ENCODE measurements around the gene FUOM. TPM values are rescaled to one million over a fixed set of nuclear protein-coding genes. Genes with fewer than 3 reads are reported as not detected.

The FUOM gene
- total RNA-seq, 1 donor from 2014 or later: 37.2 TPM

DNA sequence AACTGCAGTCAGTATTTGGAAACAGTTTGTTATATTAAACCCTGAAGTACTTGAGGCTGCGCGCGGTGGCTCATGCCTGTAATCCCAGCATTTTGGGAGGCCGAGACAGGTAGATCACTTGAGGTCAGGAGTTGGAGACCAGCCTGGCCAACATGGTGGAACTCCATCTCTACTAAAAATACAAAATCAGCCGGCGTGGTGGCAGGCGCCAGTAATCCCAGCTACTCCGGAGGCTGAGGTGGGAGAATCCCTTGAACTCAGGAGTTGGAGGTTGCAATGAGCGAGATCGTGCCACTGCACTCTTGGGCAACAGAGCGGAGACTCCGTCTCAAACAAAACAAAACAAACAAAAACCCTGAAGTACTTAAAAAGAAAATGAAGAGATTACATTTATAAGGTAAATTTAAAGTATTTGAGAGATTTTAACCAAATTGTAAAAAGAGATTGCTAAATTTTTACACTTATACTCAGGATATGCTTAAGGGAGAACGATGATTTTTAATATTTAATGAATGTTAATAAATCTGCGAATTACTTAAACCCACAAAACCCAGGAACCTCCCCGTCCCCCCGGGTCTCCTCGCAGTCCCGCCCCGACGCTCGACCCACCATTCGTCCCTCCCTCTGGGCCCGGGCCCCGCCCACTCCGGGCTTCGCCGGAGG, 35.7 kb upstream of the FUOM start:
- ATAC-seq (ENCODE audit: low read depth) (no peak), DNase-seq (no peak)
- TF ChIP-seq, protein P1, sequence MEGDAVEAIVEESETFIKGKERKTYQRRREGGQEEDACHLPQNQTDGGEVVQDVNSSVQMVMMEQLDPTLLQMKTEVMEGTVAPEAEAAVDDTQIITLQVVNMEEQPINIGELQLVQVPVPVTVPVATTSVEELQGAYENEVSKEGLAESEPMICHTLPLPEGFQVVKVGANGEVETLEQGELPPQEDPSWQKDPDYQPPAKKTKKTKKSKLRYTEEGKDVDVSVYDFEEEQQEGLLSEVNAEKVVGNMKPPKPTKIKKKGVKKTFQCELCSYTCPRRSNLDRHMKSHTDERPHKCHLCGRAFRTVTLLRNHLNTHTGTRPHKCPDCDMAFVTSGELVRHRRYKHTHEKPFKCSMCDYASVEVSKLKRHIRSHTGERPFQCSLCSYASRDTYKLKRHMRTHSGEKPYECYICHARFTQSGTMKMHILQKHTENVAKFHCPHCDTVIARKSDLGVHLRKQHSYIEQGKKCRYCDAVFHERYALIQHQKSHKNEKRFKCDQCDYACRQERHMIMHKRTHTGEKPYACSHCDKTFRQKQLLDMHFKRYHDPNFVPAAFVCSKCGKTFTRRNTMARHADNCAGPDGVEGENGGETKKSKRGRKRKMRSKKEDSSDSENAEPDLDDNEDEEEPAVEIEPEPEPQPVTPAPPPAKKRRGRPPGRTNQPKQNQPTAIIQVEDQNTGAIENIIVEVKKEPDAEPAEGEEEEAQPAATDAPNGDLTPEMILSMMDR (IDR thresholded peaks at IDR 0.05): no peak
- Mint-ChIP-seq H3K4me3 (peak overlapping the region; percentile 88), H3K36me3 (ENCODE audit: low read depth) (peaks cover 30% of the 10 kb centered on the region), H3K27ac (peak overlapping the region; percentile 70), H3K27me3 (no peaks in the 10 kb centered on the region), H3K4me1 (peaks cover 68% of the 10 kb centered on the region), H3K9me3 (no peaks in the 10 kb centered on the region)
- POLR2A ChIA-PET: interaction anchor here (1.0 to 6.5 kb wide), 7 partner anchors 12 to 36 kb away, joined by 3 to 52 read pairs (median 8); partner anchors contain the start of genes ECHS1, FUOM and PAOX
- CTCF ChIA-PET: no interaction called here
- intact Hi-C loops (cut with micrococcal nuclease): loop anchor here (1.0 to 2.0 kb wide), 6 partner anchors 14 to 127 kb away; partner anchors contain the start of genes ECHS1 and PAOX

DNA sequence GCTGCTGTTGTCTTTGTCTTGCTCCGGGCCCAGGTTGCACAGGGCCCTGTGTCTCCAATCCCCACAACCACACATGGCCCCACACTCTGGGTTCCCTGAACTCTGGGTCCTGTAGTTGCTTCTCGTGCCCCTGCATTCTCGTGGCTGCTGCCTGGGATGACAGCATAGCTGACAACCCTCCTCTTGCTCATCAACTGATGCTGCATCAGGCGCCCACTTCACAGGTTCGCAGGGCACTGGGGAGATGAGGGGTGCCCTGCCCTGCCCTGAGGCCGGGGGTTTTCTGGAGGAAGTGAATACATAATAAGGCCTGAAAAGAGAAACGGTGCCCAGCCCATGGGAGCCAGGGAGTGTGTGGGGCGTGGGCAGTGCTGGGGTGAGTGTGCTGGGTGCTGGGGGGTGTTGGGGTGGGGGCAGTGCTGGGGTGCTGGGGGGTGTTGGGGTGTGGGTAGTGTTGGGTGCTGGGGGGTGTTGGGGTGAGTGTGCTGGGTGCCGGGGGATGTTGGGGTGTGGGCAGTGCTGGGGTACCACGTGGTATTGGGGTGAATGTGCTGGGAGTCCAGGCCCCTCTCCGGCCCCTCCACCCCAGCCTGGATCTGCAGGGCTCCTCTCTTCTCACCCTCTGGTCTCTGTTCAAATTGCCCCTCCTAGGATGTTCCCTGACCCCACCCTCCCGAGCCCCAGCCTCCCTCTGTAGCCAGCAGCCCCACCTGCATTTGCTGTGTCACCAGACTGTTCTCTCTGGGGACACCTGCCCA, 34.1 kb upstream of the FUOM start:
- CTCF ChIA-PET: interaction anchor here (3.0 kb wide), 1 partner anchor 62 kb away, joined by 11 read pairs; no protein-coding TSS in a partner anchor
- TF ChIP-seq, protein P1 (IDR thresholded peaks at IDR 0.05): no peak
- Mint-ChIP-seq H3K36me3 (ENCODE audit: low read depth) (peaks cover 18% of the 10 kb centered on the region), H3K9me3 (no peaks in the 10 kb centered on the region), H3K4me3 (peak overlapping the region; percentile 75), H3K27ac (peak overlapping the region; percentile 85), H3K27me3 (no peaks in the 10 kb centered on the region), H3K4me1 (peaks cover 78% of the 10 kb centered on the region)
- no peak for DNase-seq
- intact Hi-C loops (cut with micrococcal nuclease): no loop called here
- ATAC-seq (ENCODE audit: low read depth): peak; percentile 6
- POLR2A ChIA-PET: interaction anchor here (0.6 to 6.5 kb wide), 6 partner anchors 13 to 114 kb away, joined by 3 to 52 read pairs (median 6); partner anchors contain the start of genes ECHS1 and PAOX

DNA sequence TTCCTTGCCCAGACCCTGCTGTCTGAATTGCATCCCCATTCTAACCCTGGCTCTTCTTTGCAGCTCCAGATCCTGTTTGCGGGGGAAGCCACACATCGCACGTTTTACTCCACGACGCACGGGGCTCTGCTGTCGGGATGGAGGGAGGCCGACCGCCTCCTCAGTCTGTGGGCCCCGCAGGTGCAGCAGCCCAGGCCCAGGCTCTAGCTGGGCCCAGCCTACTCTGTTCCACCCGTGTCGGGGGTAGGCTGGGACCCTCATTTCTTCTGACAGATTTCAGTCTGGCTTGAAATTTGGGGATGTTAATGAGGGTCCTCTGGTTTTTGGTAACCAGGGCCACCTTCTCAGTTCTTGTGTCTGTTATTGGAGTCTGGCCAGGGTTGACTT, 33.4 kb upstream of the FUOM start:
- Mint-ChIP-seq H3K27me3 (no peaks in the 10 kb centered on the region), H3K4me1 (peaks cover 74% of the 10 kb centered on the region), H3K4me3 (peak overlapping the region; percentile 75), H3K9me3 (no peaks in the 10 kb centered on the region), H3K36me3 (ENCODE audit: low read depth) (peaks cover 13% of the 10 kb centered on the region), H3K27ac (peak overlapping the region; percentile 87)
- TF ChIP-seq, protein P1 (IDR thresholded peaks at IDR 0.05): no peak
- DNase-seq: no peak
- no peak for ATAC-seq (ENCODE audit: low read depth)
- ChIA-PET POLR2A (interaction anchor here (0.7 to 6.5 kb wide), 6 partner anchors 12 to 820 kb away, joined by 3 to 52 read pairs (median 4); partner anchors contain the start of genes ECHS1 and PAOX), CTCF (interaction anchor here (3.0 kb wide), 1 partner anchor 62 kb away, joined by 11 read pairs; no protein-coding TSS in a partner anchor)
- intact Hi-C loops (cut with micrococcal nuclease): no loop called here

DNA sequence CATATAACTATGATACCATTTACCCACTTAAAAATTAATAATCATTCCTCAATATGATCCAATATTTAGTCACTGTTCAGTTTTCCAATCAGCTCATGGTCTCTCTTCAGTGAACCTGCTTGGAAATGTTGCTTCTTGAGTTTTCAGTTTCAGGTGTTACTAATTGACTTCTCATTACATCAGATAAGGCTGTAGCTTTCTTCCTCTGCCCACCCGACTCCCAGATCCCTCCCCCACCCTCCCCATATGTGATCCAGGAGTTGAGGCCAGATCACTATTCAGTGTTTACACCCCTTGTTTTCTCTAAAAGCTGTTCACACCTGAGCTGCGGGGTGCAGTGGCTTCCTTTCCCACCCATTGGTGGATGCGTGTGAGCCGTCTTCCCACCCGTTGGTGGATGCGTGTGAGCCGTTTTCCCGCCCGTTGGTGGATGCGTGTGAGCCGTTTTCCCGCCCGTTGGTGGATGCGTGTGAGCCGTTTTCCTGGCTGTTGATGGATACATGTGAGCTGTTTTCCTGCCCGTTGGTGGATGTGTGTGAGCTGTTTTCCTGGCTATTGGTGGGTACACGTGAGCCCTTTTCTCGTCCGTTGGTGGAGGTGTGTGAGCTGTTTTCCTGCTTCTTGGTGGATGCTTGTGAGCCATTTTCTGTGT, 32.9 kb upstream of the FUOM start:
- Mint-ChIP-seq H3K27ac (peak overlapping the region; percentile 87), H3K36me3 (ENCODE audit: low read depth) (peaks cover 11% of the 10 kb centered on the region), H3K27me3 (no peaks in the 10 kb centered on the region), H3K4me1 (peaks cover 73% of the 10 kb centered on the region), H3K9me3 (no peaks in the 10 kb centered on the region), H3K4me3 (peak overlapping the region; percentile 78)
- ChIA-PET POLR2A (interaction anchor here (0.7 to 6.5 kb wide), 10 partner anchors 11 to 819 kb away, joined by 3 to 52 read pairs (median 6); partner anchors contain the start of genes ECHS1, FUOM and PAOX), CTCF (interaction anchor here (1.0 to 3.0 kb wide), 3 partner anchors 11 to 61 kb away, joined by 3 to 11 read pairs (median 3); no protein-coding TSS in a partner anchor)
- TF ChIP-seq, protein P1 (IDR thresholded peaks at IDR 0.05): no peak
- DNase-seq: no peak
- intact Hi-C loops (cut with micrococcal nuclease): no loop called here
- ATAC-seq (ENCODE audit: low read depth): no peak

Data from activated B cell treated with CpG ODN at 0.5 μM for 24 hours (primary cell).